KOPT-K1 (cell line): ENCODE data around the gene LRIG2.
"Not testable (repeated sequence)": the region's sequence is repeated elsewhere in the genome, so short reads cannot be mapped to it uniquely, and the experiment has no call there.

ENCODE experiments used
- H3K27ac ChIP-seq: fragments of 200-600 bp; sonication (generic); 2 replicates; pipeline ENCODE4 v1.5.1; 2016; ENCODE audit warnings: antibody characterized with exemption, mild to moderate bottlenecking, low read depth, low read length; ENCODE audit not compliant: poor library complexity, severe bottlenecking
- H3K36me3 ChIP-seq: fragments of 200-600 bp; sonication (generic); 2 replicates; pipeline ENCODE4 v1.5.1; 2017; ENCODE audit warnings: antibody characterized with exemption, mild to moderate bottlenecking, low read length, moderate library complexity; ENCODE audit not compliant: insufficient read depth
- H3K9me3 ChIP-seq: fragments of 200-600 bp; sonication (generic); 2 replicates; pipeline ENCODE4 v1.5.1; 2017; ENCODE audit warnings: antibody characterized with exemption, low read length, mild to moderate bottlenecking; ENCODE audit not compliant: insufficient read depth, poor library complexity, severe bottlenecking

The LRIG2 gene

GRCh38 chr1:113135460-113135859 lies 62.5 kb downstream of the LRIG2 start:
- Histone ChIP-seq H3K27ac (no peak overlapping the region), H3K9me3 (no peaks in the 10 kb centered on the region), H3K36me3 (no peaks in the 10 kb centered on the region)

GRCh38 chr1:113136476-113136875 lies 63.5 kb downstream of the LRIG2 start:
- Histone ChIP-seq H3K27ac (no peak overlapping the region), H3K9me3 (no peaks in the 10 kb centered on the region), H3K36me3 (no peaks in the 10 kb centered on the region)

GRCh38 chr1:113137563-113137962 lies 64.6 kb downstream of the LRIG2 start:
- Histone ChIP-seq H3K27ac (no peak overlapping the region), H3K9me3 (no peaks in the 10 kb centered on the region), H3K36me3 (no peaks in the 10 kb centered on the region)

- no peak overlapping the region for H3K27ac ChIP-seq
- H3K9me3 ChIP-seq: no peaks in the 10 kb centered on the region
- no peaks in the 10 kb centered on the region for H3K36me3 ChIP-seq
Measured at GRCh38 chr1:113138778-113139177, 65.8 kb downstream of the LRIG2 start.

GRCh38 chr1:113140176-113140575 lies 67.2 kb downstream of the LRIG2 start:
- H3K27ac ChIP-seq: no peak overlapping the region
- H3K9me3 ChIP-seq: no peaks in the 10 kb centered on the region
- H3K36me3 ChIP-seq: no peaks in the 10 kb centered on the region

GRCh38 chr1:113140588-113141446 lies 67.8 kb downstream of the LRIG2 start:
- no peaks in the 10 kb centered on the region for H3K9me3 ChIP-seq
- no peak overlapping the region for H3K27ac ChIP-seq
- no peaks in the 10 kb centered on the region for H3K36me3 ChIP-seq

GRCh38 chr1:113141650-113142473 lies 68.9 kb downstream of the LRIG2 start:
- H3K9me3 ChIP-seq: no peaks in the 10 kb centered on the region
- H3K36me3 ChIP-seq: no peaks in the 10 kb centered on the region
- no peak overlapping the region for H3K27ac ChIP-seq

GRCh38 chr1:113142791-113143190 lies 69.8 kb downstream of the LRIG2 start:
- Histone ChIP-seq H3K27ac (no peak overlapping the region), H3K36me3 (no peaks in the 10 kb centered on the region), H3K9me3 (no peaks in the 10 kb centered on the region)

GRCh38 chr1:113146242-113147072 lies 73.5 kb downstream of the LRIG2 start:
- no peak overlapping the region for H3K27ac ChIP-seq
- no peaks in the 10 kb centered on the region for H3K36me3 ChIP-seq
- no peaks in the 10 kb centered on the region for H3K9me3 ChIP-seq

GRCh38 chr1:113147073-113147625 lies 74.2 kb downstream of the LRIG2 start:
- H3K36me3 ChIP-seq: no peaks in the 10 kb centered on the region
- no peak overlapping the region for H3K27ac ChIP-seq
- no peaks in the 10 kb centered on the region for H3K9me3 ChIP-seq

- Histone ChIP-seq H3K27ac (no peak overlapping the region), H3K36me3 (no peaks in the 10 kb centered on the region), H3K9me3 (no peaks in the 10 kb centered on the region)
Measured at GRCh38 chr1:113147826-113148225, 74.8 kb downstream of the LRIG2 start.

- not testable (repeated sequence) for H3K9me3 ChIP-seq, H3K36me3 ChIP-seq, H3K27ac ChIP-seq
Measured at GRCh38 chr1:113150494-113150893, 77.5 kb downstream of the LRIG2 start.

- Histone ChIP-seq H3K36me3 (no peaks in the 10 kb centered on the region), H3K9me3 (peaks cover 23% of the 10 kb centered on the region), H3K27ac (no peak overlapping the region)
Measured at GRCh38 chr1:113153116-113153803, 80.3 kb downstream of the LRIG2 start.

GRCh38 chr1:113156368-113156767 lies 83.4 kb downstream of the LRIG2 start:
- no peak overlapping the region for H3K27ac ChIP-seq

More at GRCh38 chr1:113156368-113156767, 83.4 kb downstream of the LRIG2 start:
- peaks cover 23% of the 10 kb centered on the region for H3K9me3 ChIP-seq
- no peaks in the 10 kb centered on the region for H3K36me3 ChIP-seq
